Parathyroid adenoma (tissue), 2 donors: ENCODE data around the gene MOB3B.

Source experiments
- H2AFZ ChIP-seq: fragments of 300-600 bp; sonication (generic); one replicate; pipeline ENCODE4 v1.7.0; 2017; ENCODE audit warnings: antibody characterized with exemption, mild to moderate bottlenecking
- H3K27ac ChIP-seq: fragments of 300-600 bp; sonication (generic); one replicate; pipeline ENCODE4 v1.7.0; 2017
- H3K27me3 ChIP-seq: fragments of 300-600 bp; sonication (generic); one replicate; pipeline ENCODE4 v1.7.0; 2017; ENCODE audit warnings: low read length; ENCODE audit not compliant: control insufficient read depth, insufficient read depth
- H3K36me3 ChIP-seq: fragments of 300-600 bp; sonication (generic); one replicate; pipeline ENCODE4 v1.7.0; 2017; ENCODE audit warnings: low read length; ENCODE audit not compliant: control insufficient read depth, insufficient read depth
- H3K4me1 ChIP-seq: fragments of 300-600 bp; sonication (generic); one replicate; pipeline ENCODE4 v1.7.0; 2017; ENCODE audit warnings: control low read depth
- H3K4me2 ChIP-seq: fragments of 300-600 bp; sonication (generic); one replicate; pipeline ENCODE4 v1.7.0; 2017; ENCODE audit warnings: low read length
- H3K4me3 ChIP-seq: fragments of 300-600 bp; sonication (generic); one replicate; pipeline ENCODE4 v1.7.0; 2017; ENCODE audit warnings: low read depth, low read length
- H3K79me2 ChIP-seq: fragments of 300-600 bp; sonication (generic); one replicate; pipeline ENCODE4 v1.7.0; 2017; ENCODE audit warnings: control low read depth
- H3K9ac ChIP-seq: fragments of 300-600 bp; sonication (generic); one replicate; pipeline ENCODE4 v1.7.0; 2017; ENCODE audit warnings: mild to moderate bottlenecking
- H3K9me3 ChIP-seq: fragments of 300-600 bp; sonication (generic); one replicate; pipeline ENCODE4 v1.7.0; 2017; ENCODE audit warnings: low read length; ENCODE audit not compliant: control insufficient read depth
- TF ChIP-seq, protein P1 (sequence below): fragments of 300-600 bp; sonication (generic); IDR thresholded peaks from one replicate; pipeline ENCODE4 v1.7.0; 2017; ENCODE audit warnings: antibody characterized with exemption, mild to moderate bottlenecking
- donor health status: primary hyperparathyroidism.

The MOB3B gene

DNA sequence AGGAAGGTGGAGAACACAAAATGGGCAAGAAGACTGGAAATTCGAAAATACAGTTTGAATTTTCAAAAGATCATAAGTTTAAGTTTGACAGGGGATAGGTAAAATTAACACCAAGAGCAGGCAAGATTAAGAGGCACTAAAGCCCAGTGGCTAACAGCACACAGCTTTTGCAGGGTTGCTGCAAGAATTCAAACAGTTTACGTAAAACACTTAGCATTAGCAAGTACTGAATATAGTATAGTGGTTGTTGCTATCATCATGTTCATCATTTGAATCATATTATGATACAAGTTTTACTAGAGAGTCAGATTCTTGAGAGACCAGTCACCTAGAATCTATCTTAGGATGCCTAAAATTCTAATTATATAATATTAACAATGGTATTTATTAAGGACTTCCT is 66.8 kb downstream of the MOB3B start:
- Histone ChIP-seq H3K9ac (no peak overlapping the region), H3K79me2 (no peaks in the 10 kb centered on the region), H3K4me1 (no peaks in the 10 kb centered on the region), H3K4me2 (no peak overlapping the region), H2AFZ (no peak overlapping the region), H3K4me3 (no peak overlapping the region), H3K27ac (no peak overlapping the region), H3K27me3 (no peaks in the 10 kb centered on the region), H3K36me3 (no peaks in the 10 kb centered on the region), H3K9me3 (no peaks in the 10 kb centered on the region)
- TF ChIP-seq, protein P1, sequence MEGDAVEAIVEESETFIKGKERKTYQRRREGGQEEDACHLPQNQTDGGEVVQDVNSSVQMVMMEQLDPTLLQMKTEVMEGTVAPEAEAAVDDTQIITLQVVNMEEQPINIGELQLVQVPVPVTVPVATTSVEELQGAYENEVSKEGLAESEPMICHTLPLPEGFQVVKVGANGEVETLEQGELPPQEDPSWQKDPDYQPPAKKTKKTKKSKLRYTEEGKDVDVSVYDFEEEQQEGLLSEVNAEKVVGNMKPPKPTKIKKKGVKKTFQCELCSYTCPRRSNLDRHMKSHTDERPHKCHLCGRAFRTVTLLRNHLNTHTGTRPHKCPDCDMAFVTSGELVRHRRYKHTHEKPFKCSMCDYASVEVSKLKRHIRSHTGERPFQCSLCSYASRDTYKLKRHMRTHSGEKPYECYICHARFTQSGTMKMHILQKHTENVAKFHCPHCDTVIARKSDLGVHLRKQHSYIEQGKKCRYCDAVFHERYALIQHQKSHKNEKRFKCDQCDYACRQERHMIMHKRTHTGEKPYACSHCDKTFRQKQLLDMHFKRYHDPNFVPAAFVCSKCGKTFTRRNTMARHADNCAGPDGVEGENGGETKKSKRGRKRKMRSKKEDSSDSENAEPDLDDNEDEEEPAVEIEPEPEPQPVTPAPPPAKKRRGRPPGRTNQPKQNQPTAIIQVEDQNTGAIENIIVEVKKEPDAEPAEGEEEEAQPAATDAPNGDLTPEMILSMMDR = no peak

DNA sequence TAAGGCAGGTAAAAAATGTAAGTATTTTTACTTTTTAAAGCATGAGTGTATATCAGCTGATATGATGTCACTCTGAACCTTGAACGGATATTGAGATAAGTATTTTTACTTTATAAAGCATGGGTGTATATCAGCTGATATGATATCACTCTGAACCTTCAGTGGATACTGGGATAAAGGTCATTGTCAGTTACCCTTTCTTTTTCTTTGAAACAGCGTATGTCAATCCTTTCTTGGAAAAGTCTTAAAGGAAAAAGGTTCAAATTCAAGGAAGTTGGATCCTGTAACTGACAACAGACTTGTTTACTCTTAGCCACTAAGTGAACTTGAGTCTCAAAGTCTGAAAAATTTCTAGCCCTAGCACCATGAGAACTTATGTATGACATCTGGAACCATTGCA is 67.2 kb downstream of the MOB3B start:
- Histone ChIP-seq H3K9ac (no peak overlapping the region), H3K27me3 (no peaks in the 10 kb centered on the region), H3K4me3 (no peak overlapping the region), H3K4me1 (no peaks in the 10 kb centered on the region), H3K9me3 (no peaks in the 10 kb centered on the region), H2AFZ (no peak overlapping the region), H3K36me3 (no peaks in the 10 kb centered on the region), H3K4me2 (no peak overlapping the region), H3K79me2 (no peaks in the 10 kb centered on the region), H3K27ac (no peak overlapping the region)
- TF ChIP-seq, protein P1 = no peak

GRCh38 chr9:27460226-27461023 is 69.2 kb downstream of the MOB3B start:
- TF ChIP-seq, protein P1 = no peak
- Histone ChIP-seq H3K27ac (no peak overlapping the region), H3K36me3 (no peaks in the 10 kb centered on the region), H2AFZ (no peak overlapping the region), H3K79me2 (no peaks in the 10 kb centered on the region), H3K4me2 (no peak overlapping the region), H3K4me3 (no peak overlapping the region), H3K27me3 (no peaks in the 10 kb centered on the region), H3K4me1 (no peaks in the 10 kb centered on the region), H3K9ac (no peak overlapping the region), H3K9me3 (no peaks in the 10 kb centered on the region)

- Histone ChIP-seq H3K36me3 (no peaks in the 10 kb centered on the region), H3K9me3 (no peaks in the 10 kb centered on the region), H3K79me2 (no peaks in the 10 kb centered on the region), H3K27ac (no peak overlapping the region), H3K4me3 (no peak overlapping the region), H3K4me2 (no peak overlapping the region), H2AFZ (no peak overlapping the region), H3K27me3 (no peaks in the 10 kb centered on the region), H3K4me1 (no peaks in the 10 kb centered on the region), H3K9ac (no peak overlapping the region)
- TF ChIP-seq, protein P1 = no peak
Observed at GRCh38 chr9:27457445-27457844, 72.2 kb downstream of the MOB3B start.
